ENCODE results near the gene NRP1. TPM values are rescaled to one million over a fixed set of nuclear protein-coding genes. Genes with fewer than 3 reads are reported as not detected.
A peak's percentile ranks its signal among the peaks of the same experiment; 100 is the strongest.

NRP1 gene
- total RNA-seq, 6 experiments from 2014 or later: 14.7 to 61.7 (median 29.5) TPM

GRCh38 chr10:33178026-33178755 is 156.3 kb downstream of the NRP1 start:
- 52% methylated on average over 3 of the region's 3 CpGs for WGBS (ENCODE audit: insufficient coverage, low coverage, low lambda C conversion rate, missing lambda C conversion rate)
- no peak overlapping the region for H3K4me3 ChIP-seq
- H3K27ac ChIP-seq: no peak overlapping the region
- TF ChIP-seq POLR2A (IDR thresholded peaks at IDR 0.05): no peak
- no peak for TF ChIP-seq CTCF (IDR thresholded peaks at IDR 0.05)
- intact Hi-C loops (cut with DNase I): no loop called here
- ATAC-seq (no peak), DNase-seq (no peak)
- H3K4me1 ChIP-seq: peaks cover 0 to 32% (median 2%) of the 10 kb centered on the region in 4 donors
- no peaks in the 10 kb centered on the region for H3K27me3 ChIP-seq
- H3K9me3 ChIP-seq: no peaks in the 10 kb centered on the region
- peaks cover 0 to 7% (median 0%) of the 10 kb centered on the region in 4 donors for H3K36me3 ChIP-seq

GRCh38 chr10:33176688-33177087 is 157.8 kb downstream of the NRP1 start:
- Histone ChIP-seq H3K27me3 (no peaks in the 10 kb centered on the region), H3K9me3 (no peaks in the 10 kb centered on the region), H3K4me3 (no peak overlapping the region), H3K27ac (no peak overlapping the region), H3K4me1 (peaks cover 0 to 30% (median 2%) of the 10 kb centered on the region in 4 donors), H3K36me3 (peaks cover 0 to 4% (median 0%) of the 10 kb centered on the region in 4 donors)
- DNase-seq (no peak), ATAC-seq (no peak)
- intact Hi-C loops (cut with DNase I): no loop called here
- TF ChIP-seq CTCF (IDR thresholded peaks at IDR 0.05) (no peak), POLR2A (IDR thresholded peaks at IDR 0.05) (no peak)
- WGBS (ENCODE audit: insufficient coverage, low coverage, low lambda C conversion rate, missing lambda C conversion rate): 100% methylated on average over 2 of the region's 2 CpGs

- Histone ChIP-seq H3K4me1 (peaks cover 0 to 12% (median 2%) of the 10 kb centered on the region in 4 donors), H3K27ac (no peak overlapping the region), H3K27me3 (no peaks in the 10 kb centered on the region), H3K36me3 (no peaks in the 10 kb centered on the region), H3K4me3 (no peak overlapping the region), H3K9me3 (no peaks in the 10 kb centered on the region)
- 68% methylated on average over 5 of the region's 5 CpGs for WGBS (ENCODE audit: insufficient coverage, low coverage, low lambda C conversion rate, missing lambda C conversion rate)
- intact Hi-C loops (cut with DNase I): no loop called here
- DNase-seq (no peak), ATAC-seq (peak in 2 of 4 donors; percentile 13 to 33)
- no peak for TF ChIP-seq CTCF (IDR thresholded peaks at IDR 0.05)
- TF ChIP-seq POLR2A (IDR thresholded peaks at IDR 0.05): no peak
Measured at GRCh38 chr10:33174674-33175434, 159.6 kb downstream of the NRP1 start.

- ATAC-seq (no peak), DNase-seq (no peak)
- TF ChIP-seq CTCF (IDR thresholded peaks at IDR 0.05) (no peak), POLR2A (IDR thresholded peaks at IDR 0.05) (no peak)
- Histone ChIP-seq H3K9me3 (no peaks in the 10 kb centered on the region), H3K4me3 (no peak overlapping the region), H3K4me1 (peaks cover 0 to 14% (median 5%) of the 10 kb centered on the region in 4 donors), H3K27me3 (no peaks in the 10 kb centered on the region), H3K27ac (no peak overlapping the region), H3K36me3 (no peaks in the 10 kb centered on the region)
- intact Hi-C loops (cut with DNase I): no loop called here
- 66% methylated on average over 3 of the region's 3 CpGs for WGBS (ENCODE audit: insufficient coverage, low coverage, low lambda C conversion rate, missing lambda C conversion rate)
Measured at GRCh38 chr10:33165911-33166310, 168.6 kb downstream of the NRP1 start.
